Upper lobe of left lung (tissue), 4 donors: Measurements from ENCODE around the gene FAM72B.
"Not testable (repeated sequence)": the region's sequence is repeated elsewhere in the genome, so short reads cannot be mapped to it uniquely, and the experiment has no call there.

Experiments used
- EP300 ChIP-seq, 4 donors: sonication (generic); formaldehyde crosslinking; IDR thresholded peaks; one replicate each; pipeline ENCODE4 v1.5.1; 2017; ENCODE audit warnings: antibody characterized with exemption in 4 of 4, control low read depth in 2 of 4
- POLR2A ChIP-seq, 4 donors: fragments of 450-650 bp; IDR thresholded peaks; one replicate each; pipeline ENCODE4 v1.5.1; 2016 to 2017; ENCODE audit warnings: antibody characterized with exemption in 4 of 4, mild to moderate bottlenecking in 2 of 4
- TF ChIP-seq, protein P1 (sequence below), 6 experiments: fragments of 450-650 bp in 4 of 6; fragments of 200-600 bp in 2 of 6; sonication (generic) in 2 of 6; IDR thresholded peaks; one replicate each; pipeline ENCODE4 v1.5.1; 2016 to 2019; ENCODE audit warnings: antibody characterized with exemption in 6 of 6

DNA sequence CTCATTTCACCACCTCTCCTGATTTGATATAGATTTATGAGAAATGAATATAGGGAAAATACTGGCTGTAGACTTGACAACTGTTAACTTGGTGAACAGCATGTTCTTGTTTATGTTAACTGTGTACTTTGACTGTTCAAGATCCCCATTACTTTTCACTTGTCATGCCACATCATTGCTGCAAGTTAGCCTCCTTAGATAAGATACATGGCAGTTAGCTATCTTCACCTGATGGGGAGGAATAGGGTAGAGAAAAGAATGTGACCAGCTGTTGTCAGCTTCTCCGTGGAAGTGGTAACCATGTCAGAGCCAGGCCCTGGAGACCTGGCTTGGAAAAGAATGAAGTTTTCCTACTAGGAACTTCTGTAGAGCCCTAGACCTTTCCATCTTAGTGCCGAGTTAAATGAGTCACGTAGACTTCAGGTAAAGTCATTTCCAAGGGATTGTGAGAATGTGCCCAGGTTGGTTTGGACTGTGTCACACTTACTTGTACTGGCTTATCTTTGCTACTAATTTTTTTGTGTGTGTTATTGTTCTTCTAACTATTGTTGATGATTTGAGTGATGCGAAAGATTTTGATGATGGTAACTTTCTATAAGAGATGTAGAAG lies 42.3 kb upstream of the FAM72B start:
- TF ChIP-seq POLR2A, EP300 (IDR thresholded peaks at IDR 0.05): not testable (repeated sequence)
- TF ChIP-seq, protein P1, sequence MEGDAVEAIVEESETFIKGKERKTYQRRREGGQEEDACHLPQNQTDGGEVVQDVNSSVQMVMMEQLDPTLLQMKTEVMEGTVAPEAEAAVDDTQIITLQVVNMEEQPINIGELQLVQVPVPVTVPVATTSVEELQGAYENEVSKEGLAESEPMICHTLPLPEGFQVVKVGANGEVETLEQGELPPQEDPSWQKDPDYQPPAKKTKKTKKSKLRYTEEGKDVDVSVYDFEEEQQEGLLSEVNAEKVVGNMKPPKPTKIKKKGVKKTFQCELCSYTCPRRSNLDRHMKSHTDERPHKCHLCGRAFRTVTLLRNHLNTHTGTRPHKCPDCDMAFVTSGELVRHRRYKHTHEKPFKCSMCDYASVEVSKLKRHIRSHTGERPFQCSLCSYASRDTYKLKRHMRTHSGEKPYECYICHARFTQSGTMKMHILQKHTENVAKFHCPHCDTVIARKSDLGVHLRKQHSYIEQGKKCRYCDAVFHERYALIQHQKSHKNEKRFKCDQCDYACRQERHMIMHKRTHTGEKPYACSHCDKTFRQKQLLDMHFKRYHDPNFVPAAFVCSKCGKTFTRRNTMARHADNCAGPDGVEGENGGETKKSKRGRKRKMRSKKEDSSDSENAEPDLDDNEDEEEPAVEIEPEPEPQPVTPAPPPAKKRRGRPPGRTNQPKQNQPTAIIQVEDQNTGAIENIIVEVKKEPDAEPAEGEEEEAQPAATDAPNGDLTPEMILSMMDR (IDR thresholded peaks at IDR 0.05): not testable (repeated sequence)
